ENCODE measurements around the gene PDE1C.
A peak's percentile ranks its signal among the peaks of the same experiment; 100 is the strongest.

Gene PDE1C

DNA sequence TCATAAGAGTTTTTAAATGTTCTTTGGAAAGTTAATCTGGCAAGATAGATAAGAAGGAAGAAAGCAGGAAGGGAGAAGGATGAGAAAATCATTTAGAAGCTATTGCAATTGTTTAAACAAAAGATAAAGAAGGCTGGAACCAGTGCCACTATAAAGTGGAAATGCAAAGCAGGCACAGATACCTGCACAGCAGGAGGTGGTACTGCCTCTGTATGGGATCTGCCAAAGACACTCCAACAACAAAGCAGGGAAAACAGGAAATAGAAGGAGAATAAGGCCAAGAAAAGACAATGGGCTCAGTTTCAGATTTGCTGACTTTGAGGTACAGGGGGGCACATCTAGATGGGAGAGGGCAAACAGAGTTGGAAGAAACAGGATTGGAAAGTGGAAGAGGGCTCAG, 244.6 kb downstream of the PDE1C start:
- DNase-seq: no peak

DNA sequence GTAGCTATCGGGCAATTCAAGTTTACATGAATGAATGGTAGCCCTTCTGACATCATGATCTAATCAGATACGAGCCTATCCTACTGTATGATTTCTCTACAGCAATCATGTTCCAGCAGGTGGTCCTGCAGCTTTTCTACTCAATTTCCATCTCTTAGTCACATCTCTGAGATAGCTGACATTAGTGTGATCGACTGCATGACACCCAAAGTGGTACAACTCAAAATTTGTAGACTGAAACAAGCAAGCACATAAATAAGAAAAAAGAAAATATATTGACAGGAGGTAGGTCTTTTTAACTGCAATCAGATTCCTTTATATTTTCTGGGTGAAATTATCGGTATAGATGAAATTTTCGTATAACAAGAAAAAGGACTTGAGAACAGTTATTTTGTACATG, 251.2 kb downstream of the PDE1C start:
- no peak for DNase-seq

DNA sequence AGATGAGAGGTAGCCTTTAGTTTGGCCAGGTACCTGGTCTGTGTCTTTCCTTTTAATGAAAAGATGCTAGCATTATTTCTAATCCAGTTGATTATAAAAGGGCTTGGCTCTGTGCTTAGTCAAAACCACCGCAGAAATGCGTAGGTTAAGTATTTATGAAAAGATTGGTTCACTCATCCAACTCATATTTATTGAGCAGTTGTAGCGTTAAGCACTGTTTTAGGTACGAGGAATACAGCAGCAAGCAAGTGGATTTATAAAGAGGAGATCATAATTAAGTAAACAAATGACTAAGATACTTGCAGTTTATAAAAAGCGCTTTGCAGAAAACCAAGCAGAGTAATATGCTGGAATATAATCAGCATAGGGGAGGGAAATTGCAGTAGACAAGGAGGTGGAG, 253.4 kb downstream of the PDE1C start:
- DNase-seq: no peak

DNA sequence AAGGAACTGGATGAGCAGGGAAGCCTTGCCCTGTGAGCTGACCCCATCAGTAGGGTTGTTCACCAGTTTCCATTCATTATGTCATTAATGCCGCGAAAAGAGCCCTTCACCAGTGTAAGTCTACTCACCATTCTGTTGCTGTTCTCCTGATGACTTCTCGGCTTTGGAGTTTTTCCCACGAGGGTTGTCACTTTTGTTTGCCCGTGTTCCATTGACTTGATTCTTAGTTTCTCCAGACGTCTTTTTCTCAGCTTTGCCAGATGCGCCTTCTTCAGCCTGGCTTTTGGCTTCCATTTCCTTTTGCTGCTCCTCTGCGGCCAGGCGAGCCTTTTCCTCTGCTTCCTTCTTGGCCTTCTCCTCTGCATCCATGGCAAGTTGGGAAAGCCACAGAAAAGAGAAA, 254.4 kb downstream of the PDE1C start:
- no peak for DNase-seq

DNA sequence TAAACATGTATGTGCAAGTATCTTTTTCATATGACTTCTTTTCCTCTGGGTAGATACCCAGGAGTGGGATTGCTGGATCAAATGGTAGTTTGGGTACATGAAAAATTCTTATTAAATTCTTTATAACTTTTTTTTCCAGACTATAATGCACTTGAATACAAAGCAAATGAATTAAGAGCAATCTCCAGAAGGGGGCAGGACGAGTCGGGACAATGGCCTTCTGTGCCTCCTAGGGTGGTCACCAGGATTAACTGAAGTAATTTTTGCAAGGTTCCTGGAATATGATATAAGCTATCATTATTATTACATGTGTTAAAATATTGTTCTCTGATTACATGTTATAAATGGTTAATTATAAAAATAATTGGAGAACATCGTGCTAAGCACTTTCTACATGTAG, 256.0 kb downstream of the PDE1C start:
- DNase-seq: no peak

DNA sequence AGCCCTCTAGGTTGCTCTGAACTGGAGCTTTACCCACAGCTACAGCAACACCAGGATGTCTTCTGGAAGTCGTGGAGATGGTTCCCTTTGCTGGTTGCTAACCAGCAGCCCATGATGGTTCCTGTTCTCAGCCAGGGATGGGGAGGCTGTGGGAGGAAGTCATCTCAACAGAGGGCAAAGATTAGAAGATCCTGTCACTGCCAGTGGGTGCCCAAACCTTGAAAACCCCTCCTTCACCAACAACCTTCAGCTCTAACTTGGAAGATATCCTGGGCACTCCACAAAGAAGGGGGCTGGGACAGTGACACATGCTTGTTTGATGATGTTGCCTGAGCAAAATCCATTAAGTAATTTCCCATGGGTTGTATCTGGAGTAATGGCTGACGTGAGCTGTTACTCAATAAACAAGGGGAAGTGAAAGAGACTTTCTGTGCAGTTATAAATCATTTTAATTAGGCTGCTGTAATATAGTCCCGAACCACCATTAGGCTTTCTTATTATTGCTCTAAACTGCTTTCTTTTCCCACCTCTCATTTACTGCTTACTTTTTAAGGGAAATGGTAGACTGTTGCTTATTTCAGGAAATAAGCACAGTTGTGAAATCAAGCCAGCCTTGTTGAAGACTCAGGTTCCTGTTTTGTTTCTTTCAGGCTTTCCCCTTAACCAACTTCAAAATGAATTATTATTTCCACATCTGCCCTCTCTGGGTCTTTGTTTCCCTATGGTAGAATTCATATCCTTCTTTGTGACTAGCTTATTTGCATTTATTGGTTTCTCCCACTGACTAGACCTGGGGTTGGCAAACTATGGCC, 258.4 kb downstream of the PDE1C start:
- no peak for DNase-seq

DNA sequence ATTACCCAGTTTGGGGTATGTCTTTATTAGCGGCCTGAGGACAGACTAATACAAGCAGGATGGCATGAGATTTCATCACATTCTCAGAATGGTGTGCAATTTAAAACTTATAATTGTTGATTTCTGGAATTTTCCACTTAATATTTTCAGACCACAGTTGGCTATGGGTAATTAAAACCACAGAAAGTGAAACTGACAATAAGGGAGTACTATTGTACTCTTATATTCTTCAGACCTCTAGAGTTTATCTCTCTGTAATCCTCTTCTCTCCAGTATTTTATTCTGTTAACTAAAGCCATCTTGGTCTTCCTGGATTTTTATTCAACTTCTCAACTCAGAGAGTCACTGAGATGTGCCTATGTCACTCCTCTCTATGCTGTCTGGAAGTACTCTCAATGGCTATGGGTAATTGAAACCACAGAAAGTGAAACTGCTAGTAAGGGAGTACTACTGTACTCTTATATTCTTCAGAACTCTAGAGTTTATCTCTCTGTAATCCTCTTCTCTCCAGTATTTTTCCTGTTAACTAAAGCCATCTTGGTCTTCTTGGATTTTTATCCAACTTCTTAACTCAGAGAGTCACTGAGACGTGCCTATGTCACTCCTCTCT, 264.9 kb downstream of the PDE1C start:
- DNase-seq: no peak

DNA sequence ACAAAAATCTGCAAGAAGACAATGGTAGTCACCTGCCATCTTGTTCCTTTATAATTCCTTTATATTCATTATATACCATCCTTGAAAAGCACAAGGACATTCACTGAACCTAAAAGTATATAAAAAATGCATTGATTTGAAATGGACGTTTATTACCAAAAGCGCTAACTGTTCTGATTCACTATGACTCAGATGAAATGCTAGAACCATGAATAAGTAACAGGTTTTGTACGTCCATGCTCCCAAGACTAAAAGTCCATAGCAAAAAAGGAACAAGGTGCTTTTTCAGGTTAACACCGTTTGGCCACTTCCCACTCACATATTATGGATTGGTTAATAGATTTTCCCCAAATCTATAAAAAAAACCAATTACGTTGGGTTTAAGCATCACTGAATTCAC, 273.8 kb downstream of the PDE1C start:
- no peak for DNase-seq

DNA sequence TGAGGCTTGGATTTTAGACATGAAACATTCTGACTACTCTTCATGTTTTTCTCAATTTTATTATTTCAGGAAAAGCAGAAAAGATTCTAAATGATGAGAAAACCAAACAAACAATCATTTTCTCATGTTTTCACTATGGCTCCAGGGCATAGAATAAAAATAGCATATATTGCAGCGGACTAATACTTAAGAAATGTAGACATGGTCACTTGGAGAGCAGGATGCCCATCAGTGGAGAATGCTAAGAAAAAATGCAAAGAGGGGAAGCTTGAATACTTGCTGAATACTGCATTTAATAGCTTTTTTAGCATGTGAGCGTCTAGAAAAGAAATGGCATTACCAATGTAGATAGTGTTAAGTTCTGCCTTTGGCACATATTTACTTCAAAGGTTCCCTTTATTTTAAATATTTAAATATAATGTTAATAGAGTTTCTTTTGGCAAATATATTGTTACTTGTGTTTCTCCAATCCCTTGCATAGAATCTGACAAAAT, 275.3 kb downstream of the PDE1C start:
- DNase-seq: no peak

DNA sequence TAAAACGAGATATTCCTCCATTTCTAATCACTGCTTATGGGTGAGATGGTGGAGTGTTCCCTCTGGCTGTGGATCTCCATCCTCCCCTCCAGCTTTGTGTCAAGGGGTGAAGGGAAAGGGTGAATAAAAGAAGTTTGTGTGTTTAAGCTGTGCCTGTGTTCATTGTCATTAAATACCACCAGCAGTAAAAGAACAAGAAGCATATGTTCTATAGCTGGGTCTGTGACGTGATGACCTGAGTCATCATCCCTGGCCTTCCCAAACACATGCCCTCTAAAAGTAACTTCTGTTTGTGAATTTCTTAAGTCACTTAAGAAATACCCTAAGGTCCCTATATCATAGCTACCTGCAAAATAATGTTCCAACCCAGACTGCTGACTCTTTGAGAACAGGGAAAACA, 278.3 kb downstream of the PDE1C start:
- no peak for DNase-seq

DNA sequence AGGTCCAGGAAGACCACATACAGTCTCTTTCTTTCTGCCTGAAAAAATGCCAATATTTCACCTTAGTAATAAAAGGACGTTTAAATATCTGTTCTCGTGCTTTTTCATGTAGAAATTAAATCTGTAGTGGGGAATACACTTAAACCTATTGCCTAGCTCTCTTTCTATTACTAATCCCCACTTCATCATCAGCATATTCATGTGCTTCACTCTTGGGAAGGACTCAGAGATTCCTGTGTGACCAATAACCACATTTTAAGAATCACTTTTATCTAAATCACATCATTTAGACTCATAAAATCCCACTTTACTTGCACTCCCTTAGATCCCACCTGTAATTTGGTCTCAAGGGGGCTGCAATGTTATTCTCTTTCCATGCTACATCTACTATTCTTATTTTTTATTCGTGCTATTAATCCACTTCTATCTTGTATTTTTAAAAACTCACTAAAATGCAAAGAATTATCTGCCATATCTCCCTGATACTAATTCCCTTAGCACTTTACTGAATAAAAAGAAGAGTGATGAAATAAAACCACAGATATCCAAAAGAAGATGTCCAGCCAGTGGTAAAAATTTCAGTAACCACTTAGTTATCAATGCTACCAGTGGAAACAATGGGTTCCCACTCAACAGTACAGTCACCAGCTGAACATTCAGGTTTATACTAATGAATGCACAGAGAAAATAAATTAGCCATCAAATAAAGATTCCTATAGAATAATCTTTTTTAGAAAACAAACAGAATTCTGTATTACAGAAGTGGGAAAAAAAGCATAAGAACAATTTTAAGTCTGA, 281.1 kb downstream of the PDE1C start:
- no peak for DNase-seq

DNA sequence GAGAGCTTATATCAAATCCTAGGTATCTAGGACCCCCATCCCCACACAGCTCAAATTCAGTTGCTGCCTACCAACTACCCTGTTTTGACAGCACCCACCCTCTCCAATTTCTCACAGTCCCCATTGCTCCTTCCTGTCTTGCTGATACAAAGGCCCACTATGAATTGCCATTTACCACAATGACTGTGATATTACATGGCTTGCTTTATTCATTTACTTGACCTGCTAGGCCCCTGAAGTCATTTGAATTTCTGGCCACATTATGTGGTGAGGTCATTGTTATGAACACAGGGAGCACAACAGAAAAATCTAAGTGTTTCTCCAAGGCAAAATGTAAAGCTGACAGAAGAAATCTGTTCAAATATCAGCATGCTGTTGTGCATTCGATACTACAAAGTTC, 281.8 kb downstream of the PDE1C start:
- DNase-seq: no peak

DNA sequence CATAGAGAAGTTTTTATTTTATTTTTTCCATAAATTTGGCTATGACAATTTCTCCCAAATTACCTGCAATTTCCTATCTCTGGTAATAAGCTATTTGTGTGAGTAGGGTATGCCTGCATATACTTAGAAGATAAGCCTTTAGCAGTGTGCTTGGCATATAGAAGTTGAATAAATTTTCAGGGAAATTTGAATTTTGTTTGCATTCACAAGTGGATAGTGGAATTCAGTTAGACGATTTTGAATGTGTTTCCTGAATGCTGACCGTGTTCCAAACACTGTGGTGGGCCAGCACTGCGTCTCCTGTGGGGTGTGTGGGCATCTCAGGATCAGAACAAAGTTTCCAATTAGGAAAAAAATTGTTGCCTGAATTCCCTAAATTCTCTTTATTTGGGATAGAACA, 283.9 kb downstream of the PDE1C start:
- DNase-seq: no peak

DNA sequence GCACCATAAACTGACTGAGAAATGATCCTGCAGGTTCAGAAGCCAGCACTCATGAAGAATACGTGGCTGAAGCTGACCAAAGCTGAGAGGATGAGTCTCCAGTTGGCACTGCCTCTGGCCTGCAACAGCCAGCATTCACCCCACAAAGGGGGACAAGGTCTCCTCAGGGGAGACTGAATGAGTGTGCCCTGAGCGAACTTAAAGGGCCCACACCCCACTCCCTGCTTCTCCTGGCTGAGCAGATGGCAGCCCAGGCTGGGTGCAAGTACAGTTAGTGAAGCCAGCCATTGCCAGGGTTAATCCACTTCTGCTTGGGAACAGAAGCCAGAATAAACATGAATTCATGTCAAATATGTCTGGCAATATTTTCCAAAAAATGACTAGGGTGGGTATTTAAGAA, 285.1 kb downstream of the PDE1C start:
- no peak for DNase-seq

DNA sequence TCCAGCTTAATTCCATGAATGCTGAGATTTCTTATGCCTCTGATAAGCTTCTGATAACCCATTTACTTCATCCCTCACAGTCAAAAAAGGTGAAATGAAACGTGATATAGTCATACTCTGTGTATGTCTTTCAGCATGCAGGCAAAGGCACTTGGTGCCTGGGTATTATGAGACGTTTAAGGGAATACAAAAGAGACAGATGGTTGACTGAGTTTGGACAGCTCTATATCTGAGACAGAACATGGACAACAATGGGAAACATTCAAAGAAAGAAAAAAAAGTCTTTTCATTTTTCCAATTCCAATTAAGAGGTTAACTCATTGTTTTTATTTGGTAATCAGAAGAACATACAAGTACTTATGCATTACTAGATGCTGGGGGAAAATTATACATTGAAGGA, 287.0 kb downstream of the PDE1C start:
- no peak for DNase-seq

DNA sequence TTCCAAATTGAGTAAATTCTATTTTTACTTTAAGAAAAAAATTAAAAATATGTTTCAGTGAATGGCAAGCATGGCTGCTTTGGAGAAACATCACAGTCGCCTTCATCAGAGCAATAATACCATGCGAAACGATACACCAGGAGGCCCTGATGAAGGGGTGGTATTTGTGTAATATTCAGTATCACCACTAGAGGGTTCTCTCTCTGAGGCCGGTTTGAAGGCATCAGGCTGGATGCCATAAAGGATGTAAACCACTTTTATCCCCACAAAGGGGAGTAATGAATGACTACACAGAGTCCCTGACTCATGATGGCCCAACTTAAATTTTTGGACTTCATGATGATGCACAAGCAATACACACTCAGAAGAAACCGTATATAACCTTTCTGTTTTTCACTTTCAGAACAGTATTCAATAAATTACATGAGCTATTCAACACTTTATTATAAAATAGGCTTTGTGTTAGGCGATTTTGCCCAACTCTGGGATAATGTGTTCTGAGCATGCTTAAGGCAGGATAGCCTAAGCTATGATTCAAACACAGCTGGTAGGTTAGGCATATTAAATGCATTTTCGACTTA, 287.7 kb downstream of the PDE1C start:
- peak in 1 of 2 experiments; percentile 9 for DNase-seq

DNA sequence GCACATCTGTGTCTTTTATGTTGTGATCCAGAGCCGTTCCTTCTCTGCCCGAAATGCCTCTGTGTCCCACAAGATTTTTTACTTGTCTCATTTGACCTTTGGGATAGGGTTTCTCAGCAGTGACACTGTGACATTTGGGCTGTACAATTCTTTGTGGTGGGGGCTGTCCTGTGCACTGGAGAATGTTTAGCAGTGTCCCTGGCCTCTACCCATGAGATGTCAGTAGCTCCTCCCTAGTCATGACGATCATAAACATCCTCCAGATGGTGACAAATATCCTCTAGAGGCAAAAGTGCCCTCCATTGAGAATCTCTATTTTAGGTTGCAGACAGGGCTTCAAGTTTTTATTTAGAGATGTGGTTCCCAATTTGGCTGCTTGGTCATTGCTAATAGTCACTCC, 291.9 kb downstream of the PDE1C start:
- DNase-seq: no peak

DNA sequence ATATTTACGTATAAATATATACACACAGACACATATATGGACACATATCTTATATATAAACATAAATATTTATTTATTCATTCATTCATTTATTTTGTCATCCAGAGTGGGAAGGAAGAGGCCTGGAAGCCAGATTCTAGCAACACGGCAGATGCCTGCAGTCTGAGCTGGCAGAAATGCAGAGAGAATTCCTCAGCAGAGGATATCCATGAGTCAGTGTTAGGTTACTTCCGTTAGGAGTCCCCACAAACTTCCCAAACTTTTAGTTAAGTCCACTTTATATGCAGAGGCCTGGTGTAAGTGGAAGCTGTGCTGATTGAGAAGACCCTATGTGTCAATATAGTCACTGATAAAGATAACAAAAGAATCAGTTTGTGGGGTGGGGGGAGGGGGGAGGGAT, 293.6 kb downstream of the PDE1C start:
- no peak for DNase-seq

DNA sequence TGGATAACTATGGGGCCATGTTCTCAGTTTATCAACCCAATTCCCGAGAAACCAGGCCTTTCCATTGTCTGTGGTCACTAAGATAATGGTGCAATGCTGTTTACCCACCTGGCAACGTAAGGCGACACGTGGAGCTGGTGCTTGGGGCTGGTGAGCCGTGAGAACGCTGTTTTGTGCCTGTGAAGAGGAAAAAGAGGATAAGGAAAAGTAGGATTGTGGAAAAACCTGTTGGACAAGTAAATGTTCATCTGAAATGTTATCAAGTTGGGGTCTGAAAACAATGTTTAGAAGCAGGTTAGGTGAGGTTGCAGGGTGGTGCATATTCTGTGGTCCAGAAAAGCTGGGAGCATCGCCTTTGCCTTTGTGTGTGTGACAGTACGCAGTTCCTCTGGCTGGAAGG, 294.7 kb downstream of the PDE1C start:
- no peak for DNase-seq

DNA sequence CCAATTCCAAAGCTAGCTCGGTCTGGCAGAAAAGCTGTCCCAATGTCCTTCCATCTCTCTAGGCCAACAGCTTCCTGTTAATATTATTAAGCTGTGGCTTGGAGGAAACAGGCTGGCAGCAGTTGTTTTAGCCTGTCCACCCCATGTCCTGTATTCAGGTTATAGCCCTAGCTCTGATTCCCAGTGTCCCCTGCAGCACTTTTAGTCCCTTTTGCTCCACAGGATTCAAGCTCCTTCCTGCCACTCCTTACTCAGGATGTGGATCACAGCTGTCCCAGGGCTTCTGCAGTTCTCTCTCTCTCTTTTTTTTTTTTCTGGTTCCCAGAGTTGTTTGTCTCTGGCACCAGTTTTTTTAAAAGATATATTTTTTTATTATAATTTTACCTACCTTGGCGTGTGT, 298.0 kb downstream of the PDE1C start:
- DNase-seq: no peak

DNA sequence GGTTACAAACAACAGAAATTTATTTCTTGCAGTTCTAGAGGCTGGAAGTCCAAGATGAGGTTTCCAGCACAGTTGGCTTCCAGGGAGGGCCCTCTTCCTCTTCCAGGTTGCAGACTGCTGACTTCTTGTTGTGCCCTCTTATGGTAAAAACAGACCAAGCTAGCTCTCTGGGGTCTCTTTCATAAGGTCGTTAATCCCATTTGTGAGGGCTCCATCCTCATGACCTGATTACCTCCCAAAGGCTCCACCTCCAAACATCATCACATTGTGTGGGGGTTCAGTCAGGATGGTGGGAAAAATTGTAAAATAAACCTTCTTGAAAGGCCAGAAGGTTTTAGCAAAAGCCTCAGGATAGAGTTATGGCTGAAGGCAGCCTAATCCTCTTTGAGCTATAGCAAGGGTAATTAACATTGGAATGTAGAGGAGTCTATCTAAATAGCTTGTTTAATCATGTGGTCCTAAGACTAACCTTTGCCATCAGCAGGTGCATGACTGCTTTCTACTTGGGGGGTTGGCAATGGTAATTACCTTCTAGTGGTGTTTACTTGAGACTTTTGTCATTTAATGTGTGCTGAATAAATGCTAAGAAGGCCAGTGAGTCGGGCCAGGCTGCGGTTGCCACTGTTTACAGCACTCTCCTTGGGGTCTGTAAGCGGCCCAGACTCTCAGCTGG, 302.4 kb downstream of the PDE1C start:
- no peak for DNase-seq

DNA sequence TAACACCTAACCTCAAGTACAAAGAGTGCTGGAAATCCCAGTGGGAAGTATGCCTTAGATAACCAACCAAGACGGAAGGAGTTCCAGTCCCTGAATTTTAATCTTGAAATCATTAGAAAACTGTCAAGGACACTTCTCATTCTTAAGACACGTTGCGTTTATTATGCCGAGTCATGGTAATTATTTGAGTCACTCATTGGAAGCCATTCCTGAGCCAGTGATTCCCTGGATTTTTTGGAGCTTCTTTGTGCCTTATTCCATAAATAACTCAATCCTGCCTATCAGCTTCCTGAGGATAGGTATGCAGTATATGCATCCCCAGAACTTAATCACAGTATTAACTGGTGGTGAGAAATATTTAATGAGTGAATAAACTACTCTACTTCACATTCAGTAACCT, 305.7 kb downstream of the PDE1C start:
- no peak for DNase-seq

DNA sequence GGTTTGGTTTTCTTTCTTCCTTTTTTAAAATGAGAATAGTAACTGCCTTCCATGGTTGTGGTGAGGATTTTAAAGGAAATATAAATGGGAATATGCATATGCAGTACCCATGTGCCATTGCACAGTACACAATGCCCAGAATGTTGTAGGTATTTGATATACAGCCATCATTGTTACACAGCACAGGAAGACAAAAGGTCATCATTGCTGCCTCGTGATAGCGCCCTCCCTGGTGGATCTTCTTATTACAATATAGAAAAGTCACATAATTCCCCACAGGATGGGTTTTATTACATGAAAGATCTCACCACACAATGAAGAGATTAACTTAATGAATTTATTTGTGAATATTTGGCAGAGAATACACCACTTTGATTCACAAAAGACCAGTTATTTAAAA, 306.7 kb downstream of the PDE1C start:
- no peak for DNase-seq

Measured in NCI-H187 (cell line).